Transverse colon (tissue), 4 donors: Measurements from ENCODE around the gene PTGES. TPM values are rescaled to one million over a fixed set of nuclear protein-coding genes. Genes with fewer than 3 reads are reported as not detected.

Source experiments
- DNase-seq: peaks from one replicate; pipeline ENCODE4 v3.0.0-alpha.2; 2019
- H3K27ac ChIP-seq, 4 donors: fragments of 200-600 bp; sonication (generic); 2 replicates each; pipeline ENCODE4 v1.5.1; 2016 to 2018; ENCODE audit warnings: inconsistent platforms in 4 of 4
- H3K27me3 ChIP-seq: fragments of 200-600 bp; sonication (generic); 2 replicates; pipeline ENCODE4 v1.5.1; 2017; ENCODE audit warnings: inconsistent platforms
- H3K36me3 ChIP-seq, 4 donors: fragments of 200-600 bp; sonication (generic); 2 replicates each; pipeline ENCODE4 v1.5.1; 2017 to 2019; ENCODE audit warnings: inconsistent platforms in 4 of 4
- H3K4me1 ChIP-seq, 4 donors: fragments of 200-600 bp; sonication (generic); 2 replicates each; pipeline ENCODE4 v1.5.1; 2017 to 2020; ENCODE audit warnings: inconsistent platforms in 4 of 4
- H3K4me3 ChIP-seq, 4 donors: fragments of 200-600 bp; sonication (generic); 1 replicate in 1 of 4; 2 replicates in 3 of 4; pipeline versions ENCODE4 v1.5.1 to v1.6.1; 2017 to 2019; ENCODE audit warnings: inconsistent platforms in 4 of 4
- H3K9me3 ChIP-seq, 2 donors: fragments of 200-600 bp; sonication (generic); 2 replicates each; pipeline ENCODE4 v1.5.1; 2017 to 2019; ENCODE audit warnings: inconsistent platforms in 2 of 2
- CTCF ChIP-seq, 5 experiments: fragments of 200-600 bp in 3 of 5; fragments of 450-650 bp in 2 of 5; sonication (generic) in 3 of 5; IDR thresholded peaks; 1 replicate in 2 of 5; 2 replicates in 3 of 5; pipeline ENCODE4 v1.5.1; 2016 to 2017; ENCODE audit warnings: antibody characterized with exemption in 5 of 5, inconsistent platforms in 3 of 5, mild to moderate bottlenecking in 2 of 5, moderate library complexity in 1 of 5
- EP300 ChIP-seq: sonication (generic); formaldehyde crosslinking; IDR thresholded peaks from one replicate; pipeline ENCODE4 v1.6.1; 2017; ENCODE audit warnings: antibody characterized with exemption, low read depth
- POLR2A ChIP-seq: fragments of 450-650 bp; IDR thresholded peaks from one replicate; pipeline ENCODE4 v1.6.1; 2016; ENCODE audit warnings: antibody characterized with exemption, mild to moderate bottlenecking, moderate library complexity
- POLR2AphosphoS5 ChIP-seq, 3 donors: sonication (generic); formaldehyde crosslinking; IDR thresholded peaks; one replicate each; pipeline ENCODE4 v1.6.1; 2016; ENCODE audit warnings: antibody characterized with exemption in 3 of 3
- WGBS, 2 donors: methylation state at CpG; one replicate each; pipeline ENCODE4 v1.1.5; 2018; ENCODE audit warnings: low coverage in 1 of 2; 5-methylcytosine and 5-hydroxymethylcytosine counted together
- in situ Hi-C, 4 donors: fragments of 200-750 bp; cut with MboI; loops; one replicate each; pipeline versions ENCODE4 v1.15.0 to v1.15.1; 2017; ENCODE audit warnings: low sequenced_read_pairs in 3 of 4, low pct_ligation_motif_present in 1 of 4, low pct_unique_long_range_greater_than_20kb in 1 of 4
- intact Hi-C: fragments of 100-400 bp; cut with DNase I; formaldehyde crosslinking; loops from one replicate; pipeline ENCODE4 v1.15.1; 2023; ENCODE audit warnings: low total_unique reads
- total RNA-seq, 4 donors: library from RNA; depleted of rRNA; stranded (reverse); fragments of >200 nt; gene quantifications; one replicate each; pipeline ENCODE4 v1.1.0, GENCODE V29; 2016

Gene PTGES
- total RNA-seq, 4 donors from 2014 or later = 0.75 to 11.0 (median 2.2) TPM

GRCh38 chr9:129783516-129784361 is 30.9 kb upstream of the PTGES start:
- H3K27ac ChIP-seq = no peak overlapping the region
- peaks cover 13% of the 10 kb centered on the region for H3K27me3 ChIP-seq
- in situ Hi-C loops = loop anchor here (5.0 to 25.0 kb wide), 9 partner anchors 41 to 649 kb away; partner anchors contain the start of gene ASB6 (in 2 of the 4)
- no peak overlapping the region for H3K4me3 ChIP-seq
- WGBS, 2 donors = 28 to 66% methylated on average over 4 to 14 of the region's 14 CpGs
- no peaks in the 10 kb centered on the region for H3K36me3 ChIP-seq
- TF ChIP-seq EP300 (no peak), CTCF (IDR thresholded peaks at IDR 0.05) (peak; percentile 89 to 94 (median 92)), POLR2A (no peak), POLR2AphosphoS5 (IDR thresholded peaks at IDR 0.05) (no peak)
- H3K4me1 ChIP-seq = no peaks in the 10 kb centered on the region
- peak; percentile 75 for DNase-seq
- intact Hi-C loops = loop anchor here (1.0 to 10.0 kb wide), 2 partner anchors 46 to 649 kb away; no protein-coding TSS in a partner anchor
- no peaks in the 10 kb centered on the region for H3K9me3 ChIP-seq

GRCh38 chr9:129781981-129782380 is 29.1 kb upstream of the PTGES start:
- WGBS, 2 donors = 40 to 61% methylated on average over 1 to 5 of the region's 5 CpGs
- Histone ChIP-seq H3K27ac (no peak overlapping the region), H3K27me3 (peaks cover 3% of the 10 kb centered on the region), H3K4me1 (peaks cover 6 to 13% (median 8%) of the 10 kb centered on the region in 4 donors), H3K9me3 (no peaks in the 10 kb centered on the region), H3K36me3 (no peaks in the 10 kb centered on the region), H3K4me3 (no peak overlapping the region)
- no peak for DNase-seq
- in situ Hi-C loops = loop anchor here (5.0 to 25.0 kb wide), 9 partner anchors 40 to 647 kb away; partner anchors contain the start of gene ASB6 (in 2 of the 4)
- intact Hi-C loops = loop anchor here (10.0 kb wide), 1 partner anchor 647 kb away; no protein-coding TSS in a partner anchor
- TF ChIP-seq EP300 = no peak
- no peak for TF ChIP-seq CTCF (IDR thresholded peaks at IDR 0.05)
- TF ChIP-seq POLR2AphosphoS5 (IDR thresholded peaks at IDR 0.05) = no peak
- no peak for TF ChIP-seq POLR2A

- WGBS, 2 donors = 80 to 81% methylated on average over 1 to 8 of the region's 8 CpGs
- Histone ChIP-seq H3K36me3 (no peaks in the 10 kb centered on the region), H3K9me3 (no peaks in the 10 kb centered on the region), H3K4me1 (peaks cover 6 to 15% (median 11%) of the 10 kb centered on the region in 4 donors), H3K27ac (no peak overlapping the region), H3K4me3 (no peak overlapping the region), H3K27me3 (peaks cover 3% of the 10 kb centered on the region)
- intact Hi-C loops = loop anchor here (10.0 kb wide), 1 partner anchor 646 kb away; no protein-coding TSS in a partner anchor
- TF ChIP-seq POLR2AphosphoS5 (IDR thresholded peaks at IDR 0.05) (no peak), CTCF (IDR thresholded peaks at IDR 0.05) (no peak), POLR2A (no peak), EP300 (no peak)
- DNase-seq = no peak
- in situ Hi-C loops = loop anchor here (5.0 to 25.0 kb wide), 9 partner anchors 39 to 646 kb away; partner anchors contain the start of gene ASB6 (in 2 of the 4)
These were observed 28.3 kb upstream of the PTGES start for GRCh38 chr9:129781131-129781530.

- intact Hi-C loops (loop anchor here (10.0 kb wide), 1 partner anchor 645 kb away; no protein-coding TSS in a partner anchor), in situ Hi-C loops (loop anchor here (5.0 to 25.0 kb wide), 9 partner anchors 37 to 645 kb away; partner anchors contain the start of gene ASB6 (in 2 of the 4))
- no peaks in the 10 kb centered on the region for H3K9me3 ChIP-seq
- WGBS, 2 donors = 88% methylated on average over 7 of the region's 7 CpGs; no CpG with 5 or more reads in 1 of the 2 donors
- TF ChIP-seq CTCF (IDR thresholded peaks at IDR 0.05) (no peak), POLR2AphosphoS5 (IDR thresholded peaks at IDR 0.05) (no peak), POLR2A (no peak), EP300 (no peak)
- peaks cover 6 to 15% (median 11%) of the 10 kb centered on the region in 4 donors for H3K4me1 ChIP-seq
- H3K36me3 ChIP-seq = no peaks in the 10 kb centered on the region
- H3K27ac ChIP-seq = no peak overlapping the region
- H3K4me3 ChIP-seq = no peak overlapping the region
- H3K27me3 ChIP-seq = no peaks in the 10 kb centered on the region
- no peak for DNase-seq
These were observed 26.8 kb upstream of the PTGES start for GRCh38 chr9:129779560-129780190.
